IPS DF 6.9 (cell line): Measurements from ENCODE around the gene CEP128.

Experiments
- DNase-seq: peaks from one replicate; pipeline ENCODE4 v3.0.0-alpha.2; 2013; ENCODE audit warnings: low read depth, low spot score
- H3K27ac ChIP-seq: one replicate; pipeline ENCODE4 v1.5.1; 2013; ENCODE audit warnings: low read length, control low read depth
- H3K27me3 ChIP-seq: 2 replicates; pipeline ENCODE4 v1.6.1; 2013; ENCODE audit warnings: mild to moderate bottlenecking, low read length; ENCODE audit not compliant: control insufficient read depth, insufficient read depth
- H3K36me3 ChIP-seq: 2 replicates; pipeline ENCODE4 v1.6.1; 2013; ENCODE audit warnings: low read length; ENCODE audit not compliant: control insufficient read depth, insufficient read depth
- H3K4me1 ChIP-seq: 2 replicates; pipeline ENCODE4 v1.6.1; 2013; ENCODE audit warnings: low read length; ENCODE audit not compliant: control insufficient read depth, insufficient read depth
- H3K4me3 ChIP-seq: 2 replicates; pipeline ENCODE4 v1.5.1; 2013; ENCODE audit warnings: mild to moderate bottlenecking, low read length
- H3K9me3 ChIP-seq: 2 replicates; pipeline ENCODE4 v1.6.1; 2013; ENCODE audit warnings: low read length, inconsistent platforms; ENCODE audit not compliant: control insufficient read depth, insufficient read depth
- WGBS: extraction: QIAGEN DNeasy Blood & Tissue Kit; methylation state at CpG from one replicate; pipeline ENCODE4 v1.1.7; 2013; ENCODE audit warnings: mixed read lengths, missing lambda C conversion rate; ENCODE audit not compliant: insufficient read length, insufficient coverage; 5-methylcytosine and 5-hydroxymethylcytosine counted together

The CEP128 gene

DNA sequence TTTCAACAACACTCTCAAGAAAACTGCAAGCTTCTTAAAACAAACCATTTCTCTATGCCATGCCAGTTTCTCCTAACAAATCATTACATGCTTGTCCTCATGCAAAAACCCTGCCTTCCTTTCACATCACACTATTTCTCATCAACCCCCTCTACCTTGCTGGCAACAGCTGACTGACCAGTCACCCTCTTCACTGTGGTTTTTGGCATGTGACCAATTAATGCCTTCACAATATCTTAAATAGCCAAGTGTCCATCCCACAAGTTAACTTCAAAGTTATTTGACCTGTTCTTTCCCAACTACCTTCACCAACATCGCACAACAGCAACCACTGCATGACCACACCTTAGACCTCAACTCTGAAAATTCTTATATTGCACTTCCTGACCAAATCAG lies 159.6 kb downstream of the CEP128 start:
- no peaks in the 10 kb centered on the region for H3K4me1 ChIP-seq
- no peak for DNase-seq
- H3K27ac ChIP-seq, result no peak overlapping the region
- H3K9me3 ChIP-seq, result no peaks in the 10 kb centered on the region
- H3K27me3 ChIP-seq, result no peaks in the 10 kb centered on the region
- WGBS, result no CpG with 5 or more reads among the region's 1 CpG
- no peaks in the 10 kb centered on the region for H3K36me3 ChIP-seq
- no peak overlapping the region for H3K4me3 ChIP-seq

DNA sequence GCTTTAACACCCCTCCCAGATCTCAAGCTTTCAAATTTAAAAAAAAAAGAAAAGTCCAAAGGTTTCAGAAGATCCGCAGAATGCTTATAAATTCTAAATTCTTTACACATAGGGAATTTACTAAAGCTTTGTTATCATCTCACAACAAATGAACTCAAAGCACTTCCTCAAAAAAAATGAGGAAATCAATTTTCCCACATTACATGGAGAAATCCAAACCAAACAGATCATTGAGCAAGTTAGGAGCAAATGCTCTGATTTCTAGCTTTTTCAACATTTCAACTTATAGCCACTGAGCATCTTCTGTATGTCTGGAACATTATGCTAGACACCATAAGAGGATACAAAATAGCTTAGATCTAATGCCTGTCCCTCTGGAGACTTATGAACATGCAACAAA lies 161.0 kb downstream of the CEP128 start:
- no peaks in the 10 kb centered on the region for H3K27me3 ChIP-seq
- no CpG with 5 or more reads among the region's 1 CpG for WGBS
- no peak overlapping the region for H3K27ac ChIP-seq
- no peak overlapping the region for H3K4me3 ChIP-seq
- H3K36me3 ChIP-seq, result no peaks in the 10 kb centered on the region
- DNase-seq, result no peak
- H3K9me3 ChIP-seq, result no peaks in the 10 kb centered on the region
- H3K4me1 ChIP-seq, result no peaks in the 10 kb centered on the region

DNA sequence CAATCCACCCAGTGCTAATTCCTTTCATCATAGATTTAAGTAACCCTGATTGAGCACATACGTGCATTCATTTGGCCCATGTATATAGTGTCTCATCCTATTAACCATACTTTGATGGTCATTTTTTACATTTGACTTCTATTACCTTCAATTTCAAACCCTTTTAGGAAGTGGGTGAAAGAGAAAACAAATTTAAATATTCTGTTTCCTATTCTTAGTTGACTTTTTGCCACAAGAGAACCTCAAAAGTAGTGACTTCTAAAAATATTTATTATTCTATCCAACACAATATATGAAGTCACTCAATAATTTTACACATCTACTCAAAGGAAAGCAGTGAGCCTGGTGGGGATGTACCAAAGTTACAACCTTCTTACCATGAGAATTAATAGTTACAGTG lies 164.9 kb downstream of the CEP128 start:
- H3K27ac ChIP-seq, result no peak overlapping the region
- no peaks in the 10 kb centered on the region for H3K4me1 ChIP-seq
- H3K4me3 ChIP-seq, result no peak overlapping the region
- H3K27me3 ChIP-seq, result no peaks in the 10 kb centered on the region
- WGBS, result no CpG with 5 or more reads among the region's 1 CpG
- DNase-seq, result no peak
- H3K36me3 ChIP-seq, result no peaks in the 10 kb centered on the region
- no peaks in the 10 kb centered on the region for H3K9me3 ChIP-seq

DNA sequence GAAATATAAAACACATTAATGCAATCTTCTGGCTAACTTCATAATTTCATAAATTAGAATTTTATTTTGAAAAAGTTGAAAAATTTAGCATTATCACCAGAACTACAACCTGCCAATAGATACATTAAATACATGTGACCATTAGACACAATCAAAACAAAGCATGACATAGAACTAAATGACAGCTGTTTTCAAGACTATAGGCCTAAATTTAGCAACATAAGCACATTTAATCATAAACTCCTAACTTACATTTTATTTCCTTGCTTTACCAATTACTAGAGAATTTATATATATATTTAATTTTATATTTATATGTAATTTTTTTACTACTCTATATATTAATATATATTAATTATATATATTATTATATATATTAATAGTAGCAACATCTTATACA lies 165.4 kb downstream of the CEP128 start:
- Histone ChIP-seq H3K27me3 (no peaks in the 10 kb centered on the region), H3K9me3 (no peaks in the 10 kb centered on the region), H3K4me3 (no peak overlapping the region), H3K4me1 (no peaks in the 10 kb centered on the region), H3K27ac (no peak overlapping the region), H3K36me3 (no peaks in the 10 kb centered on the region)
- DNase-seq, result no peak

DNA sequence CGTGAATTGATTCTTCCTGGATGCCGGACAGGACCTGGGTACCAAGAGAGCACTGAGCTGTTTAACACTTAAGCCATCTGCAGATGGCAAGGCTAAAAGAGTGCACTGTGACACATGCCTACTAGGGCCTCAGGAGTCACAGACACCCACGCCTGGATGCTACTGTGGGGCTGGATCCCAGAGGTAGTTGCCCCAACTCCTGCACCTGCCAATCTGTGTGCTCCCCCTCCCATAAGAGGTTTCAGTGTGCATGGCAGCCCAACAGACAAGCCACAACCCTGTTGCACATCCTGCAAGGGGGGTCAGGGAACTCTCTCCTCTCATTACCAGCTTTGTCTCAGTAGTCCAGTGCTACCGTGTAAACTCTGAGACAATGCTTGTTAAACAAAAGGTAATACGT lies 169.0 kb downstream of the CEP128 start:
- Histone ChIP-seq H3K4me1 (no peaks in the 10 kb centered on the region), H3K27ac (no peak overlapping the region), H3K27me3 (no peaks in the 10 kb centered on the region), H3K9me3 (no peaks in the 10 kb centered on the region), H3K4me3 (no peak overlapping the region), H3K36me3 (no peaks in the 10 kb centered on the region)
- no CpG with 5 or more reads among the region's 5 CpGs for WGBS
- no peak for DNase-seq

DNA sequence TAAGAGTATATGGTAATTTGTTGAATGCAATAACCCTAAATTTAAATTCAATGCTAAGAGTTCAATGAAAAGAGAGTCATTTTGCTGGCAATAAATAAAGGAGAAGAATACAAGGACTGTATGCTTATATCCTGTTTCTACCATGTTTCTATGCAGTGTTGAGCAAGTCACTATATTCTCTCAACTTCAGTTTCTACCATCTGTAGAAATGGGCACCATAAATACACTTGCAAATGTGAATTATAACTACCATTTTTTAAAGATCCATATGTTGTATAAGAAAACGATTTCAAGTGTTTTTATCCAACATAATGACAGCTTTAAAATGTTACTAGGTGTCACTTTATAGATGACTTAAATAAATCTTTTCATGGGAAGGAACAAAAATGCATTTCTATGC lies 170.3 kb downstream of the CEP128 start:
- H3K36me3 ChIP-seq, result no peaks in the 10 kb centered on the region
- H3K27ac ChIP-seq, result no peak overlapping the region
- no CpG with 5 or more reads among the region's 1 CpG for WGBS
- H3K4me1 ChIP-seq, result no peaks in the 10 kb centered on the region
- no peak overlapping the region for H3K4me3 ChIP-seq
- no peak for DNase-seq
- H3K27me3 ChIP-seq, result no peaks in the 10 kb centered on the region
- no peaks in the 10 kb centered on the region for H3K9me3 ChIP-seq

DNA sequence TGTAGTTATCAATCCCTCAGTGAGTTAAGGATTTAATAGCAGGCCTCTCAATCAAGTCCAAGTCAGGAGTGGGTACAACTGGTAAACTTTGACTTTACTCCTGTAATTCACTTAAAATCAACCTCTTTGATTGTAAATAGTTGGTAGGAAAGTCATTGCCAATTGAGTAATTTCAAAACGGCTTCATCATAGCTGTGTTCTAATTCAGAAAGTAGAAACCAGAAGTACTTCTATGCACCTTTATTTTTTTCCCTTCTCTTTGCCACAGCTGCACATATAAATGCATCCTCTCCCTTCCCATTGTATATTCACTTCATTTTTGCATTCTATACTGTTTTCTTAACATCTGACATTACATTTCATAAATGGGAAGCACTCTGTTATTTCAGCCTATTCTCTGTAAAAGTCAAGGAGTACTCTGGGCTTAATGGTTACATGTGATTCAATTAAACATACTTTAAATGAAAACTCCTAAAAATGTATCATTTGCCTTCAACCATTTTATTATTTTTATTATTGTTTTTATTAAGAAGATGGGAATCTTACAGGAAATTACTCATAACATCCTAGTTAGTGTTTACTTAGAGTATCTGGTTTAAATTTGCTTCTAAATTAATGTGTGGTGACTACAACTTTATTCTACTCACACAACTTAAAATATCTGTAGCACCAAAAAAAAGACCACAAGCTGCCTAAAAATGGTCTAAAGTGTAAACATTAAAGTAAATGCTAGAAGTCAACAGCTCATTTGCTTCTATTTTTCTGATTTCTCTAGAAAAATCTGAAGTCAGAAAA lies 171.2 kb downstream of the CEP128 start:
- no peaks in the 10 kb centered on the region for H3K36me3 ChIP-seq
- H3K4me1 ChIP-seq, result no peaks in the 10 kb centered on the region
- H3K9me3 ChIP-seq, result no peaks in the 10 kb centered on the region
- no peaks in the 10 kb centered on the region for H3K27me3 ChIP-seq
- H3K4me3 ChIP-seq, result no peak overlapping the region
- WGBS, result no CpG with 5 or more reads among the region's 1 CpG
- no peak for DNase-seq
- no peak overlapping the region for H3K27ac ChIP-seq

DNA sequence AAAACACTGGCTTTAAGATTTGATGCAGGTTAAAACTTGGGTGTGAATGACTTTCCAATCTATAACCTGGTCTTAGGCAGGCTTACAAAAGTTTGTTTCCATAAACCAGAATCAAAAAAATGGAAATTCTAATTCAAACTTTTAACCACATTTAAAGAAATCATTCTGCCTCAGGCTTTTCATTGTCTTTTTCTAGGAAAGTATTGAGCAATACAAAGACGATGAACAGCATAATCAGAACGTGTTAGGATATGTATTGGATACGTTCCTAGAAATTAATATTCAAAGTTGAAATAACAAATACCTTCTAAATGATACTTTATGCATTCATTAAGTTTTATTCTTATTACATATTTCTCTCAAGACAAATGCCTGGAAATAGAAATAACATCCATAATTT lies 172.9 kb downstream of the CEP128 start:
- no CpG with 5 or more reads among the region's 3 CpGs for WGBS
- H3K27me3 ChIP-seq, result no peaks in the 10 kb centered on the region
- DNase-seq, result no peak
- H3K4me3 ChIP-seq, result no peak overlapping the region
- no peaks in the 10 kb centered on the region for H3K36me3 ChIP-seq
- H3K4me1 ChIP-seq, result no peaks in the 10 kb centered on the region
- H3K27ac ChIP-seq, result no peak overlapping the region
- no peaks in the 10 kb centered on the region for H3K9me3 ChIP-seq

DNA sequence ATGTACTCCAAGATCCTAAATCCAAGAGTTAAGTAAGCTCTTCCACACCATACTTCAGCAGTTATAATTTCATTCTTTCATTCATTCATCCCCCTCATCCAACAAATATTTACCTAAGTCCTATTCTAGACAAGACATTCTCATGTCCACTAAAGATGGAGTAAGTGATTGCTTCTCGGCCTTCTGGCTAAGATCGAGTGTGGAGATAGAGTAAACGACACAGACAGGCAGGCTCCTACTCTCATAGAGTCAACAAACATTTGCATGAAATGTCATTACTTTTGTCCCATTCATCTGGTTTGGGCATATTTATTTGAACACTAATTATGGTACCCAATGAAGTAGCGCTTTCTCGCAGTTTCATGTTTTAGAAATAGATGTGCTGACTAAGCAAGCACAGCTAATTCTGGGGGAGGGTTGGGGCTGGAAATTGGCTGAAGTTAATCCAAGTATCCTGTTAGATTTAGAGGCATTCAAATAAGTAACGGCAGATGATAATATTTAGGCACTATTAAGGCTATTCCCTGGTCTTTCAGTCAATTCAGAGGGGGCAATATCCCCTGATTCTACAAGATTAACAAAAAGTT lies 176.5 kb downstream of the CEP128 start:
- Histone ChIP-seq H3K9me3 (no peaks in the 10 kb centered on the region), H3K27ac (no peak overlapping the region), H3K27me3 (no peaks in the 10 kb centered on the region), H3K36me3 (no peaks in the 10 kb centered on the region), H3K4me3 (no peak overlapping the region), H3K4me1 (no peaks in the 10 kb centered on the region)
- WGBS, result no CpG with 5 or more reads among the region's 6 CpGs
- no peak for DNase-seq

DNA sequence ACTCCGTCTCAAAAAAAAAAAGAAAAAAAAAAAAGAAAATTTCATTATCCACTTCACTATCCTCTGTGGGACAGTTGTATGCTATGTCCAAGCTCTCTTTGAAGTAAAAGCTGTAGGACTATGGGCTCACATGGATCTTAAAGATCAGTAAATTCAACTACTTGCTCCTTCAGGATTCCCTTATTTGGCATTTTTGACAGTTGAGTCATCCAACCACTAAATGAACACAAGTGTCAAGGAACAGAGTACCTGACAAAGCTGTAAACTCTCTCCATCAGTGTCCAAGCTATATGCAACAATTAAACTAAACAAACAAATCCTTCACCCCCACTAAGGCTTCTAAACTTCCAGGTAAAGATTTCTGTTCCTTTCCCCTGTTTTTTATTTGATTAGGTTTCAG lies 177.0 kb downstream of the CEP128 start:
- WGBS, result no CpG with 5 or more reads among the region's 1 CpG
- no peaks in the 10 kb centered on the region for H3K27me3 ChIP-seq
- no peak for DNase-seq

DNA sequence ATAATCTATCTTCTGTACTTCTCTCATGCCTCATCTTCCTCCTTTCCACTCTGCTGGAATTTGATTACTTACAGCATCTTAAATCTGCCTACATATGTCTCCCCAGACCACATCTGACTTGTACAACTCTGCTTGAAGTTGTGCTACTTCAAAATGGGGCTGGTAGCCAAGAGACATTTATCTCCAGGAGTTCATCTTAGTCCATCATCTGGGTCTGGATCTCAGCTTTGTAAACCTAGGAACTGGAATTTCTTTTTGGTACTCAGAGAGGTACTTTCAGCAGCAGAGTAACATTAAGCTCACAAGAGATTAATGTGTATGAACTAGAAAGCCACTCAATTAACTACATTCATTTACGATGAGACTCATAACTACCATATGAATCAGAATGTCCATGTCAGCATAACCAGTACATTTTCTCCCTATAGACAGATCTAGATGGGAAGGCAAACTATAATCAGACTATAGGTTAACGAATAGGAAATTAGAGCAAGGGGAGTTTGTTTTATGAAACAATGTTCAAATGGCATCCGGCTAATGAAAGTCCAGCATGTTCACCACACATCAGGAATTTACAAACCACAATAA lies 178.8 kb downstream of the CEP128 start:
- H3K4me1 ChIP-seq, result no peaks in the 10 kb centered on the region
- no peaks in the 10 kb centered on the region for H3K27me3 ChIP-seq
- no CpG with 5 or more reads among the region's 3 CpGs for WGBS
- no peaks in the 10 kb centered on the region for H3K36me3 ChIP-seq
- DNase-seq, result no peak
- no peak overlapping the region for H3K4me3 ChIP-seq
- H3K9me3 ChIP-seq, result no peaks in the 10 kb centered on the region
- no peak overlapping the region for H3K27ac ChIP-seq

More for the DNA sequence above, 177.0 kb downstream of the CEP128 start:
- Histone ChIP-seq H3K4me3 (no peak overlapping the region), H3K36me3 (no peaks in the 10 kb centered on the region), H3K4me1 (no peaks in the 10 kb centered on the region), H3K9me3 (no peaks in the 10 kb centered on the region), H3K27ac (no peak overlapping the region)
